Activated T-cell treated with anti-CD3 and anti-CD28 coated beads, Interleukin-2, amount 50 U/mL, for 72 hours (primary cell): ENCODE data around the gene TEX29. TPM values are rescaled to one million over a fixed set of nuclear protein-coding genes. Genes with fewer than 3 reads are reported as not detected.

Experiments used
- ATAC-seq, 2 donors: fragments of 150-1000 bp; cut with Tn5 transposase; replicated peaks in 1 of 2; 2 replicates each; pipeline ENCODE4 v1.10.0; 2021; ENCODE audit warnings: moderate library complexity in 2 of 2, mild to moderate bottlenecking in 1 of 2
- DNase-seq, 2 donors: peaks; one replicate each; pipeline ENCODE4 v3.0.0; 2021 to 2022; ENCODE audit warnings: mixed read lengths in 1 of 2
- H3K27ac Mint-ChIP-seq: one replicate; pipeline ENCODE4 v1.8.0; 2022; ENCODE audit warnings: mild to moderate bottlenecking, moderate library complexity, mixed read lengths
- H3K27me3 Mint-ChIP-seq: one replicate; pipeline ENCODE4 v1.8.0; 2022; ENCODE audit warnings: low read depth, mixed read lengths
- H3K36me3 Mint-ChIP-seq, 2 donors: one replicate each; pipeline ENCODE4 v1.8.0; 2022; ENCODE audit warnings: mixed read lengths in 2 of 2, mild to moderate bottlenecking in 1 of 2; ENCODE audit not compliant: insufficient read depth in 2 of 2
- H3K4me1 Mint-ChIP-seq: one replicate; pipeline ENCODE4 v1.8.0; 2022; ENCODE audit warnings: low read depth, mixed read lengths
- H3K4me3 Mint-ChIP-seq, 2 donors: one replicate each; pipeline ENCODE4 v1.8.0; 2022; ENCODE audit warnings: mild to moderate bottlenecking in 2 of 2, mixed read lengths in 2 of 2, moderate library complexity in 2 of 2
- H3K9me3 Mint-ChIP-seq, 2 donors: one replicate each; pipeline ENCODE4 v1.8.0; 2022; ENCODE audit warnings: mixed read lengths in 2 of 2
- total RNA-seq, 2 donors: library from RNA; stranded (reverse); gene quantifications; one replicate each; pipeline ENCODE4 v1.2.3, GENCODE V29; 2022

Gene TEX29
- total RNA-seq, 2 donors from 2014 or later: 1.1 to 1.5 TPM

DNA sequence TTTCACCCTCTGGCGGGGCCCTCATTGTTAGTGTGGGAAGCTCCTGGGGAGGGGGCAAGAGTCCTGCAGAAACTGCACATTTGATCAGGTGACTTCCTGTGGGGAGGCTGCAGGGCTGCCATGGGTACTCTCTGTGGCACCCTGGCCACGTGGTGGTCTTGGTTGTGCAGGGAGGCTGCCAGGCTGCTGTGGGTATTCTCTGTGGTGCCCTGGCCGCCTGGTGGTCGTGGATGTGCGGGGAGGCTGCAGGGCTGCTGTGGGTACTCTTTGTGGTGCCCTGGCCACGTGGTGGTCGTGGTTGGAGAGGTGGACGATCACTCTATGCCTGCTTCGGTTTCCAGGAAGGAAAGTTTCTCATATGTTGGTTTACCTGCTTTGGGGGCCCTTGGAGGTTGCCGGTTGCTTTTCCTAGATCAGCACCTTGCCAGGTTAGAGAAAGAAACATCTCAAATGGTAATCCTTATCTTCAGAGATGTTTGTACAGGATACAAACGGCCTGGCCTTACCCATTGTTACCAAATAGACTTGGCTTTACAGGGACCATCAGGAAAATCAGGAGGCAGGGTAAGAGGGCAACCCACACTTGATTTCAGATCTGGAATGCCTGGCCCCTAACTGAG lies 22.9 kb downstream of the TEX29 start:
- Mint-ChIP-seq H3K27ac (no peak overlapping the region), H3K27me3 (no peaks in the 10 kb centered on the region), H3K4me3 (no peak overlapping the region), H3K36me3 (peaks cover 0 to 1% of the 10 kb centered on the region in 2 donors), H3K4me1 (no peaks in the 10 kb centered on the region), H3K9me3 (peaks cover 0 to 2% of the 10 kb centered on the region in 2 donors)
- no peak for ATAC-seq
- no peak for DNase-seq

- H3K9me3 Mint-ChIP-seq: no peaks in the 10 kb centered on the region
- no peaks in the 10 kb centered on the region for H3K36me3 Mint-ChIP-seq
Observed at GRCh38 chr13:111344471-111345191, 24.2 kb downstream of the TEX29 start.

DNA sequence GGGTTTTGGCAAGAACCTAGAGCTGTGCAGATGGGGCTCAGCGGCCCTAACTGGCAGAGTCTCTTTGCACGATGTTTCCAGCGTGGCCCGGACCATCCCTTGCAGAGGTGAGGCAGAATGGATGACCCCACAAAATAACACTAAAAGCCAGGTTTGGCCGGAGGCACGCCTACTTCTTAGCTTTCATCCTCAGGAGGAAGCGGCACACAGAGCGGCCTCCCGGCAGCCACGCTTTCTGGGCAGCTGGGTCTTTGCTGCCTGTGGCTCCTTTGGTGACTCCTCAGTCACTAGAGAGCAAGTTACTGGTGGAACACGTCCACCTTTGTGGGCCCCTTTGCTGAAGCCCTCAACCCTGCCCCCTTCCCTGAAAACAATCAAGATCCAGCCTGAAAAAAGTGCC lies 25.2 kb downstream of the TEX29 start:
- DNase-seq (no peak), ATAC-seq (no peak)
- H3K4me1 Mint-ChIP-seq: no peaks in the 10 kb centered on the region
- no peaks in the 10 kb centered on the region for H3K9me3 Mint-ChIP-seq
- H3K27me3 Mint-ChIP-seq: no peaks in the 10 kb centered on the region
- no peak overlapping the region for H3K4me3 Mint-ChIP-seq
- H3K36me3 Mint-ChIP-seq: no peaks in the 10 kb centered on the region
- no peak overlapping the region for H3K27ac Mint-ChIP-seq

More at GRCh38 chr13:111344471-111345191, 24.2 kb downstream of the TEX29 start:
- ATAC-seq (no peak), DNase-seq (no peak)
- Mint-ChIP-seq H3K4me1 (no peaks in the 10 kb centered on the region), H3K27ac (no peak overlapping the region), H3K27me3 (no peaks in the 10 kb centered on the region), H3K4me3 (no peak overlapping the region)

GRCh38 chr13:111346101-111346680 lies 25.7 kb downstream of the TEX29 start:
- H3K4me1 Mint-ChIP-seq: no peaks in the 10 kb centered on the region

GRCh38 chr13:111347438-111347837 lies 27.0 kb downstream of the TEX29 start:
- Mint-ChIP-seq H3K4me1 (no peaks in the 10 kb centered on the region), H3K4me3 (no peak overlapping the region), H3K27me3 (no peaks in the 10 kb centered on the region), H3K9me3 (peaks cover 3 to 5% of the 10 kb centered on the region in 2 donors), H3K27ac (no peak overlapping the region), H3K36me3 (no peaks in the 10 kb centered on the region)
- ATAC-seq (no peak), DNase-seq (no peak)

More at GRCh38 chr13:111346101-111346680, 25.7 kb downstream of the TEX29 start:
- Mint-ChIP-seq H3K9me3 (no peaks in the 10 kb centered on the region), H3K4me3 (no peak overlapping the region), H3K27me3 (no peaks in the 10 kb centered on the region), H3K27ac (no peak overlapping the region), H3K36me3 (no peaks in the 10 kb centered on the region)
- ATAC-seq (no peak), DNase-seq (no peak)

- no peak for DNase-seq
- H3K36me3 Mint-ChIP-seq: no peaks in the 10 kb centered on the region
- H3K4me1 Mint-ChIP-seq: peaks cover 6% of the 10 kb centered on the region
- no peaks in the 10 kb centered on the region for H3K27me3 Mint-ChIP-seq
- H3K9me3 Mint-ChIP-seq: peaks cover 3 to 5% of the 10 kb centered on the region in 2 donors
- H3K27ac Mint-ChIP-seq: no peak overlapping the region
- no peak for ATAC-seq
- no peak overlapping the region for H3K4me3 Mint-ChIP-seq
Observed at GRCh38 chr13:111353508-111353907, 33.1 kb downstream of the TEX29 start.

DNA sequence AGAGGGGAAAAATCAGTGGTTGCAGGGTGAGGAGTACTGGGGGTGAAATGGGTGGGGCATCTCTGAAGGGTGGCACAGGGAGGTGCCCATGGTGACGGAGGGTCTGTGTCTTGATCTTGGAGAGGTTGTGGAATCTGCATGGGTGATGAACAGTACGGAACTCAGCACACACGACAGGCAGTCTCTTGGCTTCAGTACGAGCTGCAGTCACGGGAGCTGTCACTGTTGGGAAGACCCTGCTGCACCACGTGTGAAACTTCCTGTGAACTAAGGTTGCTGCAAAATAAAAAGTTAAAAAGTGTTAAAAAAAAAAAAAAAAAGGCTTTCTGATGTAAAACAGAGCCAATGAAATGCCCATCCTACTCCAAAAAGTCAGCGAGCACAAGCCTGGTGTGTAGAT lies 34.3 kb downstream of the TEX29 start:
- H3K4me1 Mint-ChIP-seq: peaks cover 6% of the 10 kb centered on the region
- no peak overlapping the region for H3K27ac Mint-ChIP-seq
- ATAC-seq: no peak
- H3K36me3 Mint-ChIP-seq: no peaks in the 10 kb centered on the region
- peaks cover 3 to 5% of the 10 kb centered on the region in 2 donors for H3K9me3 Mint-ChIP-seq
- no peak overlapping the region for H3K4me3 Mint-ChIP-seq
- no peak for DNase-seq
- H3K27me3 Mint-ChIP-seq: no peaks in the 10 kb centered on the region

DNA sequence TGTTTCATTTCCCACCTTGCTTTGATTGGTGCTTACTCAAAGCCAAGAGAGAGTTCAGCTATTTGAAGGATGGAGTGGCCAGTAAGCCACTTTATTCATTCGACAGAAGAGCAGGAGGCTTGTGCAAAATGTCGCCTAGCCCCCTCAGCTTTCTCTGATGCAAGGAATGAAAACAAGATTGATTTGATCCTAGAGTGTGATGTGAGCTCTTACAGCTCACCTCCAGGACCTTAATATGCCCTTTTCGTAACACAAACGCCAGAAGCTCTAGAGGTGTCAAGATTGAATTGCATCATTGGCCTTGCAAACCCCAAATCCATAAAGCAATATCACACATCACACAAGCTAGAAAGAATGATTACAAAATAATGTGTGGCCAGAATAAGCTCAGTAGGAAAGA lies 36.4 kb downstream of the TEX29 start:
- no peaks in the 10 kb centered on the region for H3K27me3 Mint-ChIP-seq
- no peaks in the 10 kb centered on the region for H3K36me3 Mint-ChIP-seq
- H3K9me3 Mint-ChIP-seq: peaks cover 3 to 5% of the 10 kb centered on the region in 2 donors
- DNase-seq: no peak
- no peak for ATAC-seq
- no peak overlapping the region for H3K27ac Mint-ChIP-seq
- no peak overlapping the region for H3K4me3 Mint-ChIP-seq
- peaks cover 6% of the 10 kb centered on the region for H3K4me1 Mint-ChIP-seq

DNA sequence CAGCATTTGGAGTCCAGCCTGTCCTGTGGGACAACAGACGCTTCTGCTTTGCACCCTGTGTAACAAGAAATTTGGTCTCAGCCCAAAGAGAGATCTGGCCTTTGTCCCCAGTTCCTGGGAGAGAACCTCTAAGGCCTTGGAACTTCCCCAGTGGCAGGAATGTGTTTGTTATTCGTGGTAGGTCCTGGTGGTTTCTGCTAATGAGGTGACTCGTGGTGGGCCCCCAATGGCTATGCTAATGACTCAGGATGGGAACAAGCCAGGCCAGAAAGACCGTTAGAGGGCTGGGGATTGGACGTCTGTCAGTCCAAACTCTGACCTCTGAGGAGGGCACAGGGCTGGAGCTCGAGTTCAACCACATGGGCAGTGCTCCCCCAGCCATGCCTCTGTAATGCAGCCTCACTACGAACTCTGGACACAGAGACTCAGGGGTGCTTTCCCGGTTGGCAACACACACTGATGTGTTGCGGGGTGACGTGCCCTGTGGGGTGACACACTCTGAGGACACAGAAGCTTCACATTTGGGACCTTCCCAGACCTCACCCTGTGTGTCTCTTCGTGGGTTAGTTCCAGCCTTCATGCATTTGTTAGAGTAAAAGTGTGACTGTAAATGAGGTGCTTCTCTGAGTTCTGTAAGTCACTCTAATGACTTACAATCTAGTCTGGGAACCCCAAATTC lies 38.9 kb downstream of the TEX29 start:
- Mint-ChIP-seq H3K4me1 (peaks cover 6% of the 10 kb centered on the region), H3K4me3 (no peak overlapping the region), H3K9me3 (no peaks in the 10 kb centered on the region), H3K27me3 (no peaks in the 10 kb centered on the region), H3K36me3 (no peaks in the 10 kb centered on the region), H3K27ac (no peak overlapping the region)
- ATAC-seq (no peak), DNase-seq (no peak)

GRCh38 chr13:111359930-111360329 lies 39.5 kb downstream of the TEX29 start:
- H3K4me1 Mint-ChIP-seq: peaks cover under 1% of the 10 kb centered on the region

DNA sequence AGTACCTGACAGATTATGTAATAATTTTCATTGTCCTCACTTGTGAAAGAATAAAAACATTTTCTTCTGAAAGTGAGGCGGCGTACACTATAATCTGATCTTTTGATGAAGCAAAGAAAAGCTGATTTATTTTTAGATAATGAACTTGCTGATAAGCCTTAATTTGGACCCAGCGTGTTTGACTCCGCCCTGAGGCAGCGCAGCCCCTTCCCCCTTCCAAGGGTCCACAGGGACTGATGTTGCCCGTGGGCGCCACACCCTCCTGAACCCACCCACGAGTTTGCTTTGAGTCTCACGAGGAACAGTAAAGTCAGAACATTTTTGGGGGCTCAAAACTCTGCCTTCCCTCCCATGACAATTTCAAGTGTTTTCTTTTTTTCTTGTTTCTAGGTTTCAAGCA lies 40.0 kb downstream of the TEX29 start:
- H3K9me3 Mint-ChIP-seq: no peaks in the 10 kb centered on the region
- no peak overlapping the region for H3K27ac Mint-ChIP-seq
- no peaks in the 10 kb centered on the region for H3K36me3 Mint-ChIP-seq
- no peaks in the 10 kb centered on the region for H3K4me1 Mint-ChIP-seq
- no peaks in the 10 kb centered on the region for H3K27me3 Mint-ChIP-seq
- ATAC-seq (no peak), DNase-seq (no peak)
- H3K4me3 Mint-ChIP-seq: no peak overlapping the region

More at GRCh38 chr13:111359930-111360329, 39.5 kb downstream of the TEX29 start:
- Mint-ChIP-seq H3K27me3 (no peaks in the 10 kb centered on the region), H3K4me3 (no peak overlapping the region), H3K27ac (no peak overlapping the region), H3K9me3 (no peaks in the 10 kb centered on the region), H3K36me3 (no peaks in the 10 kb centered on the region)
- DNase-seq: no peak
- no peak for ATAC-seq

DNA sequence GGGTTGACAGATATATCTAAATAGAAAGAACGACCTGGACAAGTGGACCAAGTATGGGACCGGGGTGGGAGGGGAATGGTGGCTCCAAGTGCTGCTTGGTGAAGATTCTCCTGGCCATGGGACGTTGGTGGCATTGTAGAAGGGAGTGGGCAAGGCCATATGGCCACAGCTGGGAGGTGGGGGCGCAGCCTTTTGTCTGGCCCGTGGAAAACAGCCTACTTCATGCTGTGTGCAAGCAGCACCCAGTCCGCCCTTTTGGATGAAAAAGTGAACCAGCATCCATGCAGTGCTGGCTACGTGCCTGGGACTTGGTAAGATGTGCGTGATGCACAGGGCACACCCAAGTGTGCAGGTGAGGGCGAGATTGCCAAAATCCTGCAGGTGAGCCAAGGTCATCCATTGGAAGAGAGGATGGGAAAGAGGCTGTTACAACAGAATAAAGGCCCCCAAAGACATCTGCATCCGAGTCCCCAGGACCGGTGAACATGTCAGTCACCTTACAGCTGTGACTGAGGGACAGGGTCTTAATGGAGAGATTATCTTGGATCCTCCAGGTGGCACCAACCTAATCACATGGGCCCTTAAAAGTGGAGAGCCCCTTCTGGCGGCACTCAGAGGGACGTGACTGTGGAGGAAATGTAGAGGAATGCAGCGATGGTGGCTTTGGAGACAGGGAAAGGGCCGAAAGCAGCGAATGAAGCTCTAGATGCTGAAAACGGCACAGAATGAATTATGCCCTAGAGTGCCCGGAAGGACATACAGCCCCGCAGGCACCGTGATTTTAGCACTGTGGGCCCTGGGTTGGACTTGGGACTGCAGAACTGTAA lies 40.8 kb downstream of the TEX29 start:
- Mint-ChIP-seq H3K9me3 (no peaks in the 10 kb centered on the region), H3K4me3 (no peak overlapping the region), H3K27ac (no peak overlapping the region), H3K27me3 (no peaks in the 10 kb centered on the region), H3K4me1 (no peaks in the 10 kb centered on the region), H3K36me3 (no peaks in the 10 kb centered on the region)
- ATAC-seq (no peak), DNase-seq (no peak)
